Cardiac septum (tissue), 1 donor: Measurements from ENCODE around the gene SMIM43. TPM values are rescaled to one million over a fixed set of nuclear protein-coding genes. Genes with fewer than 3 reads are reported as not detected.
A peak's percentile ranks its signal among the peaks of the same experiment; 100 is the strongest.

Experiments used
- DNase-seq: peaks from one replicate; pipeline ENCODE4 v3.0.0-alpha.2; 2020; ENCODE audit warnings: low spot score
- intact Hi-C: fragments of 100-400 bp; cut with DNase I; formaldehyde crosslinking; loops from one replicate; pipeline ENCODE4 v1.14.0; 2022
- total RNA-seq: library from RNA; stranded (reverse); fragmentation: NEBNext Ultra II Directional; extraction: Animal tissue kit (Norgen Biotek cat#: 25700); gene quantifications from one replicate; pipeline ENCODE4 v1.2.1, GENCODE V29; 2021
- donor health status: DM: no; HTN: no; CAD: no.

Gene SMIM43
- total RNA-seq, 1 donor from 2014 or later: 0.27 TPM

DNA sequence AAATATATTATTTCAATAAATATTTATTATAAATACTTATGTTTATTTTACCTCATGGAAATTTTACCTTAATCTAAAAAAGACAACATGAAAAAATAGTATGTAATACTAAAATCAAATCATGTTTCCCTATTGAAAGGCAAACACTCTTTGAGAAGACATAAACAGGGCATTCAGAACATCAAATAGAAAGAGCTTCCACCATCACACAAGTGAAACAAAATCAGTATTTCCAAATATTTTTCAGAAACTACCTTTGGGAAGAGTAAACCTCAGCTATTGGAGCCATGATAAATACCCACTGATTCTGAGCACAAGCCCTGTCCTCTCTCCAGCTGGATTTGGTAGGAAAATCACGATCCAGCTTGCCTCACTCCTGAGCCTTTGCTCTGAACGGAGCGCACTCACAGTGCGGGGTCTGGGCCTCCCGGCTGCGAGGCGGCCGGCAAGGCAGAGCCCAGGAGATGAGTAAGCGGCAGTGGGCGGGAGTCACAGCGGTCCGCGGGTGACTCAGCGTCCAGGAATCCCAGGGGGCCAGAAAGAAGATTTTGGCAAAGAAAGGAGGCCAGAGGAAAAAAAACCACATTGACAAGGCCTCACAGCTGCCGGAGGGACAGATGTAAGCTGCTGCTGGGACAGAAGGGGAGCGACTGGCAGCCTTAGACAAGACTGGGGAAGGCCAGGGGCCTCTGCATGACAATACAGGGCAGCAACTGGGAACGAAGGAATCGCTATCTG lies 53.5 kb downstream of the SMIM43 start:
- intact Hi-C loops: loop anchor here (1.0 kb wide), 1 partner anchor 15 kb away; the partner anchor contains the start of gene ANXA5
- peak; percentile 90 for DNase-seq

GRCh38 chr4:121709766-121710405 lies 55.1 kb downstream of the SMIM43 start:
- DNase-seq: no peak
- intact Hi-C loops: no loop called here

Other genes with a start within 250 kb of the SMIM43 start
- 152 TPM for gene ANXA5, start 68.2 kb downstream of the SMIM43 start, total RNA-seq
- gene EXOSC9, start 36.2 kb upstream of the SMIM43 start, total RNA-seq: 13.5 TPM
- 0.38 TPM for gene CCNA2, start 58.7 kb upstream of the SMIM43 start, total RNA-seq
- 6.1 TPM for gene BBS7, start 105.3 kb upstream of the SMIM43 start, total RNA-seq
- gene TRPC3, start 186.9 kb upstream of the SMIM43 start, total RNA-seq: 0.65 TPM